ENCODE measurements around the gene CARD10. TPM values are rescaled to one million over a fixed set of nuclear protein-coding genes. Genes with fewer than 3 reads are reported as not detected.

CARD10 gene, protein sequence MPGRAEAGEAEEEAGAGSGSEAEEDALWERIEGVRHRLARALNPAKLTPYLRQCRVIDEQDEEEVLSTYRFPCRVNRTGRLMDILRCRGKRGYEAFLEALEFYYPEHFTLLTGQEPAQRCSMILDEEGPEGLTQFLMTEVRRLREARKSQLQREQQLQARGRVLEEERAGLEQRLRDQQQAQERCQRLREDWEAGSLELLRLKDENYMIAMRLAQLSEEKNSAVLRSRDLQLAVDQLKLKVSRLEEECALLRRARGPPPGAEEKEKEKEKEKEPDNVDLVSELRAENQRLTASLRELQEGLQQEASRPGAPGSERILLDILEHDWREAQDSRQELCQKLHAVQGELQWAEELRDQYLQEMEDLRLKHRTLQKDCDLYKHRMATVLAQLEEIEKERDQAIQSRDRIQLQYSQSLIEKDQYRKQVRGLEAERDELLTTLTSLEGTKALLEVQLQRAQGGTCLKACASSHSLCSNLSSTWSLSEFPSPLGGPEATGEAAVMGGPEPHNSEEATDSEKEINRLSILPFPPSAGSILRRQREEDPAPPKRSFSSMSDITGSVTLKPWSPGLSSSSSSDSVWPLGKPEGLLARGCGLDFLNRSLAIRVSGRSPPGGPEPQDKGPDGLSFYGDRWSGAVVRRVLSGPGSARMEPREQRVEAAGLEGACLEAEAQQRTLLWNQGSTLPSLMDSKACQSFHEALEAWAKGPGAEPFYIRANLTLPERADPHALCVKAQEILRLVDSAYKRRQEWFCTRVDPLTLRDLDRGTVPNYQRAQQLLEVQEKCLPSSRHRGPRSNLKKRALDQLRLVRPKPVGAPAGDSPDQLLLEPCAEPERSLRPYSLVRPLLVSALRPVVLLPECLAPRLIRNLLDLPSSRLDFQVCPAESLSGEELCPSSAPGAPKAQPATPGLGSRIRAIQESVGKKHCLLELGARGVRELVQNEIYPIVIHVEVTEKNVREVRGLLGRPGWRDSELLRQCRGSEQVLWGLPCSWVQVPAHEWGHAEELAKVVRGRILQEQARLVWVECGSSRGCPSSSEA
- polyA plus RNA-seq (32.2 to 50.8 TPM (median 40.1 TPM) in 3 replicates), polyA minus RNA-seq (59.5 to 125 TPM (median 69.7 TPM) in 3 replicates)
- 13.2 TPM for polyA plus RNA-seq (2011; ENCODE audit: low read depth)
- polyA plus RNA-seq (2011; cell fraction: cytosol; rRNA removed): 26.8 and 49.6 TPM in 2 replicates
- 58.9 and 89.7 TPM in 2 replicates for polyA plus RNA-seq (2011; cell fraction: nucleus; rRNA removed)
- 22.8 and 71.2 TPM in 2 replicates for polyA plus RNA-seq (2012; ENCODE audit: low replicate concordance)
- 127 TPM for polyA minus RNA-seq (2011; cell fraction: cytosol; rRNA and poly(A)+ RNA removed)
- polyA minus RNA-seq (2011; cell fraction: nucleus; rRNA and poly(A)+ RNA removed): 55.1 and 62.4 TPM in 2 replicates

DNA sequence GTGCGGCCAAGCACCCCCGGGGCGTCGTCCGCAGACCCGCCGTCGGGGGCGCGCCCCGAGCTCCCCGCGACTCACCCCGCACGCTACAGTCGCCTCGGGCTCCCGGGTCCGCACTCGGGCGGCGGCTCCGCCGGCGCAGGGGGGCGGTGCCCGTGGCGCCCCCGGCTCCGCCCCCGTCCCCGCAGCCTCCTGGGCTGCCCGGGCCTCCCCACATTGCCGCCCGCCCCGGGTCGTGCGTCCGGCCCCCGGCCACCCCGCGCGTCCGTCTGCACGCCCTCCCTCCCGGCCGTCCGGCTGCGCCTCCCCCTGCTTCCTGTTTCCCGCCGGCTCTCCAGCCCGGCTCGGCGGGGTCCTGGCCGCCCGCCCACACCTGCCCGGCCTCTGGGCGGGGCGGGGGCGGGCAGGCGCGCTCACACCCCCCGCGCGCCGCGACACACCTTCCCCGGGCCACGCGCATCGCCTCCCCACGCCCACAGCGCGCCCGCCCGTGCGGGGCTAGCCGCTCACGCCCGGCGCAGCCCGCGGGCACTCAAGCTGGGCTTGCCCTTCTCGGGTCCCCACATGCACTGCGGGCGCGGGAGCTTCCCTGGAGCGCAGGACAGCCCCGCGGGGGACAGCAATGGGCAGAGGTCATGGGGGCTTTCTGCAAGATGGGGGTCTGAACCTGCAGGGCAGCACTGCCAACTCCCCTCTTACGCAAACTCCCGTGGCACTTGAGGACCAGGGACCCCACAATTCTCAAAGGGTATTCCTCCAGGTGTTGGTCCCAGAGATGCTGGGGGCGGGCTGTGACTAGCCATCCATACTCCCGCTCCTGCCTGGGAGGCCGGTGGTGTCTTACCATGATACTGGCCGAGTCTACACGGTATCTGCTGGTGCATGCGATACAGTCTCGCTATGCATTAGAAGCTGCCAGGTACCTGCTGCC, at the start of gene CARD10:
Gene CARD10 (minus strand): TSS at position 148 of the 928 bp plus-strand sequence. CDS start 215 bp downstream, outside the sequence.
- Histone ChIP-seq H3K27me3 (ENCODE audit: control insufficient read depth, extremely low read depth, insufficient read depth, low read length) (no peaks in the 10 kb centered on the region), H3K9me3 (ENCODE audit: control insufficient read depth, low read depth, low read length) (no peaks in the 10 kb centered on the region), H3K4me3 (ENCODE audit: control insufficient read depth in 2 of 3, extremely low read depth in 1 of 3, insufficient read depth in 2 of 3, low read depth in 1 of 3, low read length in 3 of 3) (peak within 1 kb of the TSS; percentile 94 to 100 (median 98)), H2AFZ (ENCODE audit: control insufficient read depth, low read length) (no peak within 1 kb of the TSS), H3K79me2 (ENCODE audit: control insufficient read depth, insufficient read depth, low read length) (peaks cover 42% of the 10 kb centered on the region), H3K4me1 (ENCODE audit: control insufficient read depth, extremely low read depth, insufficient read depth, low read length) (peaks cover 21% of the 10 kb centered on the region), H3K36me3 (ENCODE audit: control insufficient read depth in 2 of 2, extremely low read depth in 1 of 2, insufficient read depth in 2 of 2, low read length in 2 of 2) (peaks cover 11 to 22% of the 10 kb centered on the region in 2 experiments), H3K9ac (ENCODE audit: control insufficient read depth, extremely low read depth, insufficient read depth, low read length) (peak within 1 kb of the TSS; percentile 97), H4K20me1 (ENCODE audit: control insufficient read depth, extremely low read depth, insufficient read depth, low read length) (no peaks in the 10 kb centered on the region), H3K4me2 (ENCODE audit: control insufficient read depth, extremely low read depth, insufficient read depth, low read depth, low read length) (peak within 1 kb of the TSS; percentile 91), H3K27ac (ENCODE audit: control insufficient read depth, insufficient read depth, low read length) (peak within 1 kb of the TSS; percentile 96), H3K9me1 (ENCODE audit: control insufficient read depth, extremely low read depth, insufficient read depth, low read length) (peaks cover 2% of the 10 kb centered on the region)
- dilution Hi-C loops (cut with MboI; ENCODE audit: extremely low pct_ligation_motif_present, low sequenced_read_pairs): no loop called here
- FAIRE-seq (peak; percentile 26), DNase-seq (ENCODE audit: low read depth, low spot score) (no peak)
- TF ChIP-seq EZH2 (IDR thresholded peaks at IDR 0.05; ENCODE audit: low read length): no peak
- TF ChIP-seq, protein P1, sequence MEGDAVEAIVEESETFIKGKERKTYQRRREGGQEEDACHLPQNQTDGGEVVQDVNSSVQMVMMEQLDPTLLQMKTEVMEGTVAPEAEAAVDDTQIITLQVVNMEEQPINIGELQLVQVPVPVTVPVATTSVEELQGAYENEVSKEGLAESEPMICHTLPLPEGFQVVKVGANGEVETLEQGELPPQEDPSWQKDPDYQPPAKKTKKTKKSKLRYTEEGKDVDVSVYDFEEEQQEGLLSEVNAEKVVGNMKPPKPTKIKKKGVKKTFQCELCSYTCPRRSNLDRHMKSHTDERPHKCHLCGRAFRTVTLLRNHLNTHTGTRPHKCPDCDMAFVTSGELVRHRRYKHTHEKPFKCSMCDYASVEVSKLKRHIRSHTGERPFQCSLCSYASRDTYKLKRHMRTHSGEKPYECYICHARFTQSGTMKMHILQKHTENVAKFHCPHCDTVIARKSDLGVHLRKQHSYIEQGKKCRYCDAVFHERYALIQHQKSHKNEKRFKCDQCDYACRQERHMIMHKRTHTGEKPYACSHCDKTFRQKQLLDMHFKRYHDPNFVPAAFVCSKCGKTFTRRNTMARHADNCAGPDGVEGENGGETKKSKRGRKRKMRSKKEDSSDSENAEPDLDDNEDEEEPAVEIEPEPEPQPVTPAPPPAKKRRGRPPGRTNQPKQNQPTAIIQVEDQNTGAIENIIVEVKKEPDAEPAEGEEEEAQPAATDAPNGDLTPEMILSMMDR (optimal IDR thresholded peaks at IDR 0.05 in 1 of 3, IDR thresholded peaks at IDR 0.05 in 1 of 3, conservative IDR thresholded peaks at IDR 0.05 in 1 of 3; ENCODE audit: extremely low read depth in 1 of 3, insufficient read depth in 2 of 3, low read length in 3 of 3): no peak

All from keratinocyte (primary cell).